VCaP (cell line): ENCODE results near the gene CDK4.
"Not testable (repeated sequence)": the region's sequence is repeated elsewhere in the genome, so short reads cannot be mapped to it uniquely, and the experiment has no call there.

Experiments used
- H3K27ac ChIP-seq: fragments of 450-650 bp; 2 replicates; pipeline ENCODE4 v1.5.1; 2017
- TF ChIP-seq, protein P1 (sequence below): fragments of 450-650 bp; conservative IDR thresholded peaks from 2 replicates; pipeline ENCODE4 v1.5.1; 2017; ENCODE audit warnings: mild to moderate bottlenecking, moderate library complexity

CDK4 gene

DNA sequence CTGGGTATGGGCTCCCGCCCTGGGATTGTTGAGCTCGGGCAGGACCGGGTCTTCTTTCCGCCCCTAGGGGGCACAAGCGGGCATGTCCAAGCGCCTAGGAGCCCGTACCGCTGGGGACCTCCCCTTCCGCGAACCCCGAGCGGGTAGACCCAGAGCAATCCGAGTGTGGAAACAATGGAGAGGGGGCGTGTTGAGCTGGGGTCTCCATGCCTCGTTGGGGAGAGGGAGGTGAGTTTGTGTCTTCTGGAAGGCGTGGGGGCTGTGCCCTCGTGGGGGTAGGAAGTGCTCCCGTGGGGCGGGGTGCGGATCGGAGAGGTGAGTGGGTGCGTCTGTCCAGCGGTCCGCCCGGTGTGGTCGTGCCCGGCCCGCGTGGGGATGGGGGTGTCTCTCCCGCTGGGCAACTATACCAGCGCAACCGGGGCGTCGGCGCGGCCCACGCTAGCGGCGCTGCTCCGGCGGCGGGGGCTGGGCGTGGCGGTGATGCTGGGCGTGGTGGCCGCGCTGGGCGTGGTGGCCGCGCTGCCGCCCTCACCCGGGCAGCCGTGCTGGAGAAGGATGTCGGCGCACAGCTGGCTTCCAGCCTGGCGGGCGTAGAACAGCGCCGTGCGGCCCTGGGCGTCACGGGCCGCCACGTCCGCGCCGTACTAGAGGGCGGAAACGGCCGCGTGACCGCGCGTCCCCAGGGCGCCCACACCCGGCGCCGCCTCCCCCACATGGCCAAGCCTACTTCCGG is 25.8 kb downstream of the CDK4 start:
- TF ChIP-seq, protein P1, sequence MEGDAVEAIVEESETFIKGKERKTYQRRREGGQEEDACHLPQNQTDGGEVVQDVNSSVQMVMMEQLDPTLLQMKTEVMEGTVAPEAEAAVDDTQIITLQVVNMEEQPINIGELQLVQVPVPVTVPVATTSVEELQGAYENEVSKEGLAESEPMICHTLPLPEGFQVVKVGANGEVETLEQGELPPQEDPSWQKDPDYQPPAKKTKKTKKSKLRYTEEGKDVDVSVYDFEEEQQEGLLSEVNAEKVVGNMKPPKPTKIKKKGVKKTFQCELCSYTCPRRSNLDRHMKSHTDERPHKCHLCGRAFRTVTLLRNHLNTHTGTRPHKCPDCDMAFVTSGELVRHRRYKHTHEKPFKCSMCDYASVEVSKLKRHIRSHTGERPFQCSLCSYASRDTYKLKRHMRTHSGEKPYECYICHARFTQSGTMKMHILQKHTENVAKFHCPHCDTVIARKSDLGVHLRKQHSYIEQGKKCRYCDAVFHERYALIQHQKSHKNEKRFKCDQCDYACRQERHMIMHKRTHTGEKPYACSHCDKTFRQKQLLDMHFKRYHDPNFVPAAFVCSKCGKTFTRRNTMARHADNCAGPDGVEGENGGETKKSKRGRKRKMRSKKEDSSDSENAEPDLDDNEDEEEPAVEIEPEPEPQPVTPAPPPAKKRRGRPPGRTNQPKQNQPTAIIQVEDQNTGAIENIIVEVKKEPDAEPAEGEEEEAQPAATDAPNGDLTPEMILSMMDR: peak; percentile 93

DNA sequence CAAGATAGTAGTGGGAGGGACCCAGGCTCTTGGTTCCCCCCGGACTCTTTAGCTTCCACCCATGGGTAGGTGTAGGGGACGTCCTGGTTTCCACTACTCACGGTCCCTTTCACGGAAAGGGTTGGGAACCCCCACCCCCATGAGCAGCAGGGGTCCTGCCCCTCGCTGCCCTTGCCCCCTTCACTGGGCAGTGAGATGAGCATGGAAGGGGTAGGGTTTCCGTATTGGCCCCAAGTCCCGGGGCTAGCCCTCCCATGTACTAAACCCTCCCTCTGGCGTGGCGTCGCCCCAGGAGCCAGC is 26.3 kb downstream of the CDK4 start:
- peak overlapping the region; percentile 88 for H3K27ac ChIP-seq
- TF ChIP-seq, protein P1: no peak

More for the DNA sequence above, 25.8 kb downstream of the CDK4 start:
- H3K27ac ChIP-seq: peak overlapping the region; percentile 88

DNA sequence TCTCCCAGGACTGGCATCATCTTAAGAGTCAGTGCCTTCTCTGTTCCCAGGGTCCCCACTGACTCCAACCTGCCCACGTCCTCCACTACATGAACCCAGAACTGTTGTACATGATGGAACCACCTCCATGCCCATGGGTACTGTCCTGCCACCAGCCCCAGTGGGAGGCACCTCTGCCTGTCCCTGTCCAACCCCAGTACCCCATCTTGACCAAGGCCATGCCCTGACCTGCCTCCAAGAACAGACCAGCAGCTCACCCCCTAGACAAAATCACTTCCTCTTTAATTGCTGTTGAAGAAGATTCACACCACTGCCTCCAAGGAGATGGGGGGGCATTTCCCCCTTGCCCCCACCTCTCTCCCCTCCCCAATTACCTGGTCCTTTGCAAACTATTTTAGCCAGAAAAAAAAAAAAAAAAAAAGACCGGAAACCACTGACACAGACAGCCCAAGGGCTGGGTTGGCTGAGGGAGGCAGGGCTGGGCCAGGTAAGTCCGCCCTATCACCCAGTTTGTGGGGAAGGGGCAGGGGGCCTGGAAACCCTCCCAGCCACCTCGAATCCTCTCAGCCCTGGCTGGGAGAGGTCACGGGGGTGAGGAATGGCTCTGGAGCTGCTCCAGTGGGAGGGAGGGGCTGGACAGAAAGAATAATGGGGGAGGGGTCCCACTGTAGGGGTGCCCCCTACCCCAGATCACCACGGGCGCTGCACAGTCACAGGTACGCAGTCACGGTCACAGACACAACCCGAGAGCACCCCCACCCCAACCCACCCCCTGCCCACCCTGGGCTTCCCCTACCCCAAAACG is 27.0 kb downstream of the CDK4 start:
- no peak overlapping the region for H3K27ac ChIP-seq
- TF ChIP-seq, protein P1: no peak

DNA sequence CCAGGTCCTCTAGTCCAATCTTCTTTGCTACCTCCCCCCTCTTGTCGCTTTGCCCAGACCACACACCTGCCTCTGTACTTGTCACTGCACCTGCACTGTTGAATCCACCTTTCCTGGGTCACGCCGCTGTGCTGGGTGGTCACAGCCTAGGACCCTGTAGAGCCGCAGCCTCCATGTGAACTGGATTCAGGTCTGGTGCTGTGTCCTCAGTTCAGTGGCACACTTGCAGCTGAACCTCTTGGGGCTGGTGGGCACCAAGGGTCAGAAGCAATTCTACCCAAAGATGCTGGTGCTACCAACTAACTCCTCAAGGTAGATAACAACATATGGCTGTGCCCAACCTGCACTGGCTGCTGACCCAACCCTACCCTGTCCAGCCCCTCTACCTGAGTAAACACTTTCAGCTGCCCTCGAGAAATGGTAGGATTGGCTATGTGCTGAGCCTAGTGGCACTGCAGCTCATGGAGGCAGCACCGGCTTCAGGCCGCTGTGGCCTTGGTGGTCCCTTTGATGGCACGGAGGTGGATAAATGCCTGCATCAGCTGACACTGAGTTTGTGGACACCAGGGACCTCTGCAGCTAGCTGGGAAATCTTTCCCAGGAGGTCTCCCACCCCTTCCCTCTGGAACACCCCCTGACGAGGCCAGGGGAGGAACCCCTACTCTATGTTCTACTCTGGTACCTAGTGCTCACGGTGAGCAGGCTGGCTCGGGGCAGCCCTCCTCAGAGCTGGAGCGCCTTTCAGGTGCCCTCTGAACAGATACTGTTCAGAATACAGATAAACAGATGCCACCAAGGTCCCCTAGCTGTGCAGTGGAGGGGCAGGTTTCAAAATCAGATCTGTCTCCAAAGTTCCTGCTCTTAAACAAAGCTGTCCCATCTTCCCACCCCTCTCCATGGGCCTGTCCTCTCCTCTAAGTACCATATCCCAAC is 27.8 kb downstream of the CDK4 start:
- H3K27ac ChIP-seq: no peak overlapping the region
- TF ChIP-seq, protein P1: no peak

DNA sequence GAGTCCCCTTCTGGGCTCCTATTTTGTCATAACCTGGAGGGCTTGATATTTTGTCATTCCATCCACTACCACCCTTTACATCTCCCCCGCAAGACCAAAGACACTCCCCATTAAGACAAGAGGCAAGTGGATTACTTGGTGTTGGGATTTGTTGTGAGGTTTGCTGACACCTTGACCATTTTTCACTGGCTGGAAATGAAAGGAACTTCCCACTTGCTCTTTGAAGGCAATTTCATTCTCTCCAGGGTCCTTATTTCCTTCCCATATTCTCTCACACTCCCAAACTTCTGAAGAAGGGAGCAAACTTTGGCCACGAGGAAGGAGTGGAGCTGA is 28.5 kb downstream of the CDK4 start:
- H3K27ac ChIP-seq: no peak overlapping the region
- TF ChIP-seq, protein P1: no peak

DNA sequence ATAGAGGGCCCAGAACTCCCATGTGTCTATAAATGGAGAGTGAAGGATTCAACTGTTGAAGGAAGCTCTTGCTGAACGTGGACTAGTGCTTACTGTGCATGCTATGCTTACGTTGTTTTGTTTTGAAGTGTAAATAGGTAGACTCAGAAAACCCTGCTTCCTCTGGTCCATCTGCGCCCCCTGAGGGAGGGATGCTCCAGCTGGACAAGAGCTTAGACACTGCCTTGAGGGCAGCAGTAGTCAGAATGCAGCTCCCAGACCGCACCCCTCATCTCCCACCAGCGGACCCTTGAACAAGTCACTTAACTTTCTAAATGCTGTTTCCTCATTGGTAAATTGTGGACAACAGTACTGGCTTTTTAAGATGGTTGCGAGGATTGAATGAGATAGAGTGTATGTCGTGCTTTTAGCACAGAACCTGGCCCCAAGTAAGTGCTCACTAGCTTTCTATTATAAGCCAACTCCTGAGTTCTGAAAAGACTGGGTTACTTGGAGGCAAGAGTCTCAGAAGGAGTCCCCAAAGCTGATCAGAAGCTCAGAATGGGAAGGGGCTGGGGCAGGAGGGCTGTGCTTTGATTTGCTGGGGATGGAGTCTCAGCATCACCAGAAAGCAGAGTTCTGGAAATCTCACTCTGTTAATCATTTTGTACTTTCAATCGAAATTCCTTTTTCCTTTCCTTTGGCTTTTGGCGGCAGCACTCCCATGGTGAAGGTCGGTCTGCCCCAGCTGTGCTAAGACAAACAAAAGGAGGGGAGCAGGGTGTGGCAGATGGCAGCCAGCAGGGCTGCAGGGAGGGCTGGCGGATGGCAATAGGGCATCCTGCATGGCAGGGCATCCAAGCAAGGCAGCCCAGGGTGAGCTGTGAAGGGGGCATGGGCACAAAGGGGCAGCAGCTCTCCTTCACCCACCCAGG is 29.1 kb downstream of the CDK4 start:
- H3K27ac ChIP-seq: no peak overlapping the region
- TF ChIP-seq, protein P1: no peak

DNA sequence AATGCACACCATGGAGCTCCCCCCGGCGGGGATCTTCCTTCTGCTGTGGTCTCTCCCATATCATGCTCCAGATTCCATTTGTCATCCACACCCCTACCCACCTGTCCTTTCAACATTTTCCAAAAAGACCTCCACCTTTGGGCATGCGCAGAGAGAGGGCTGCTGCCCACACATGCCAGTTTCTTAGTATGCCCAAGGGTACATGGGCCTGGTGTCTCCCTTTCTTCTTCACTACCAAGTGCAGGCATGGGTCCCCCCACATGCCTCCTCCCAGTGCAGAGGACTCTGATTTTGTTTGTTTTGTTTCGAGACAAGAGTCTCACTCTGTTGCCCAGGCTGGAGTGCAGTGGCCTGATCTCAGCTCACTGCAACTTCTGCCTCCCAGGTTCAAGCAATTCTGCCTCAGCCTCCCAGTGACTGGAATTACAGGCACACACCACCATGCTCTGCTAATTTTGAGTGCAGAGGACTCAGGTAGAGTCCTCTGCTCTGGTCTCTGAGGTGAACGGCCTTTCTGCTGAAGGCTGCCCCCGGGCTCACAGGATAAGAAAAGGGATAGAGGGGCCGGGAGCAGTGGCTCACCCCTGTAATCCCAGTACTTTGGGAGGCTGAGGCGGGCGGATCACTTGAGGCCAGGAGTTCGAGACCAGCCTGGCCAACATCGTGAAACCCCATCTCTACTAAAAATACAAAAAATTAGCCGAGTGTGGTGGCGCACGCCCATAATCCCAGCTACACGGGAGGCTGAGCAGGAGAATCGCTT is 30.1 kb downstream of the CDK4 start:
- not testable (repeated sequence) for H3K27ac ChIP-seq
